GM12878 (cell line): ENCODE measurements around the gene ANTKMT. TPM values are rescaled to one million over a fixed set of nuclear protein-coding genes. Genes with fewer than 3 reads are reported as not detected.

Experiments
- CBFB ChIP-seq: IDR thresholded peaks from 2 replicates; pipeline ENCODE4 v1.6.1; 2016; ENCODE audit warnings: antibody characterized with exemption, low read depth
- CHD1 ChIP-seq: IDR thresholded peaks from 2 replicates; pipeline ENCODE4 v1.6.1; 2012; ENCODE audit warnings: low read depth, low read length, improper control_type of control experiment
- CHD4 ChIP-seq: fragments of 200-600 bp; sonication (generic); IDR thresholded peaks from 2 replicates; pipeline ENCODE4 v1.6.1; 2016; ENCODE audit warnings: mild to moderate bottlenecking
- DPF2 ChIP-seq: fragments of 450-650 bp; IDR thresholded peaks from 2 replicates; pipeline ENCODE4 v1.6.1; 2017; ENCODE audit warnings: mild to moderate bottlenecking
- EED ChIP-seq: sonication (generic); IDR thresholded peaks from 2 replicates; pipeline ENCODE4 v1.6.1; 2016; ENCODE audit warnings: antibody characterized with exemption, low read depth
- EZH2 ChIP-seq: IDR thresholded peaks from 2 replicates; pipeline ENCODE4 v1.6.1; 2012; ENCODE audit warnings: low read depth, mild to moderate bottlenecking, control low read depth, inconsistent platforms, low read length, borderline replicate concordance; ENCODE audit not compliant: control insufficient read depth
- HDAC2 ChIP-seq: fragments of 200-600 bp; sonication (generic); IDR thresholded peaks from 2 replicates; pipeline ENCODE4 v1.6.1; 2017
- HDAC6 ChIP-seq: fragments of 200-600 bp; sonication (generic); IDR thresholded peaks from one replicate; pipeline ENCODE4 v1.8.0; 2017; ENCODE audit warnings: antibody characterized with exemption; ENCODE audit not compliant: unreplicated experiment
- IKZF1 ChIP-seq: fragments of 450-650 bp; conservative IDR thresholded peaks from 2 replicates; pipeline ENCODE4 v1.6.1; 2017; ENCODE audit warnings: antibody characterized with exemption, mild to moderate bottlenecking
- KDM1A ChIP-seq: fragments of 200-600 bp; sonication (generic); IDR thresholded peaks from 2 replicates; pipeline ENCODE4 v1.6.1; 2016; ENCODE audit warnings: borderline replicate concordance
- MEF2A ChIP-seq: IDR thresholded peaks from 2 replicates; pipeline ENCODE4 v1.6.1; 2011; ENCODE audit warnings: low read depth, mild to moderate bottlenecking, low read length, moderate library complexity; ENCODE audit not compliant: insufficient read depth
- MTA3 ChIP-seq: IDR thresholded peaks from 2 replicates; pipeline ENCODE4 v1.6.1; 2012; ENCODE audit warnings: low read length, inconsistent platforms, borderline replicate concordance
- NFIC ChIP-seq: IDR thresholded peaks from 2 replicates; pipeline ENCODE4 v1.6.1; 2012; ENCODE audit warnings: low read depth, mild to moderate bottlenecking, inconsistent platforms, low read length, moderate library complexity
- NRF1 ChIP-seq: conservative IDR thresholded peaks from 2 replicates; pipeline ENCODE4 v1.6.1; 2011; ENCODE audit warnings: mild to moderate bottlenecking, low read depth, low read length, improper control_type of control experiment
- SMARCA5 ChIP-seq: fragments of 450-650 bp; IDR thresholded peaks from 2 replicates; pipeline ENCODE4 v1.6.1; 2017; ENCODE audit warnings: mild to moderate bottlenecking
- TAF1 ChIP-seq: IDR thresholded peaks from 2 replicates; pipeline ENCODE4 v1.6.1; 2011; ENCODE audit warnings: mild to moderate bottlenecking, low read depth, low read length, borderline replicate concordance
- TCF12 ChIP-seq: IDR thresholded peaks from 2 replicates; pipeline ENCODE4 v1.6.1; 2011; ENCODE audit warnings: low read depth, mild to moderate bottlenecking, low read length
- ZNF384 ChIP-seq: IDR thresholded peaks from 2 replicates; pipeline ENCODE4 v1.6.1; 2012; ENCODE audit warnings: low read depth, mild to moderate bottlenecking, low read length, improper control_type of control experiment, borderline replicate concordance
- ZNF622 ChIP-seq: fragments of 450-650 bp; IDR thresholded peaks from 2 replicates; pipeline ENCODE4 v1.6.1; 2017; ENCODE audit warnings: mild to moderate bottlenecking, inconsistent platforms
- ZSCAN29 ChIP-seq: fragments of 450-650 bp; IDR thresholded peaks from 2 replicates; pipeline ENCODE4 v1.6.1; 2017; ENCODE audit warnings: mild to moderate bottlenecking, moderate library complexity
- ZZZ3 ChIP-seq: IDR thresholded peaks from 2 replicates; pipeline ENCODE4 v1.6.1; 2011; ENCODE audit warnings: low read depth; ENCODE audit not compliant: control insufficient read depth, insufficient read length
- polyA plus RNA-seq, 11 experiments: library from polyadenylated mRNA; depleted of rRNA in 4 of 11; unstranded in 6 of 11; stranded (reverse) in 5 of 11; fragments of >200 nt; fragmentation: Nextera tagmentation in 4 of 11; fragmentation: Illumina TruSeq in 1 of 11; extraction: Ambion mirVana in 4 of 11; extraction: Trizol in 1 of 11; gene quantifications; 1 replicate in 1 of 11; 2 replicates in 10 of 11; pipeline versions ENCODE4 v1.2.1 to v1.2.3, GENCODE V29; 2011 to 2016; ENCODE audit warnings: inconsistent platforms in 2 of 11, missing spikeins in 2 of 11, low read depth in 1 of 11
- total RNA-seq, 4 experiments: library from RNA; depleted of rRNA in 3 of 4; stranded (reverse); fragments of >200 nt in 3 of 4; fragmentation: Illumina TruSeq in 1 of 4; extraction: Trizol in 1 of 4; gene quantifications; 2 replicates each; pipeline versions ENCODE4 v1.2.1 to v1.2.3, GENCODE V29; 2013 to 2021
- TF ChIP-seq, protein P1 (sequence below): fragments of 450-650 bp; IDR thresholded peaks from 2 replicates; pipeline ENCODE4 v1.6.1; 2018; ENCODE audit warnings: borderline replicate concordance, mild to moderate bottlenecking; ENCODE audit not compliant: partially characterized antibody
- TF ChIP-seq, protein P2 (sequence below): fragments of 450-650 bp; formaldehyde crosslinking; IDR thresholded peaks from 2 replicates; pipeline ENCODE4 v1.4.0; 2020; ENCODE audit warnings: mild to moderate bottlenecking, moderate library complexity
- TF ChIP-seq, protein P3 (sequence below): IDR thresholded peaks from 2 replicates; pipeline ENCODE4 v1.6.1; 2011; ENCODE audit warnings: low read depth, mild to moderate bottlenecking, low read length, moderate library complexity, borderline replicate concordance; ENCODE audit errors: extremely low read depth
- TF ChIP-seq, protein P4 (sequence below): fragments of 450-650 bp; IDR thresholded peaks from 2 replicates; pipeline ENCODE4 v1.6.1; 2016; ENCODE audit warnings: mild to moderate bottlenecking

Gene ANTKMT
- total and polyA plus RNA-seq, 10 of the 15 experiments (the other 5 are each of a cell fraction or from before 2014, with no cell fraction given): 0.58 to 60.5 (median 25.8) TPM

DNA sequence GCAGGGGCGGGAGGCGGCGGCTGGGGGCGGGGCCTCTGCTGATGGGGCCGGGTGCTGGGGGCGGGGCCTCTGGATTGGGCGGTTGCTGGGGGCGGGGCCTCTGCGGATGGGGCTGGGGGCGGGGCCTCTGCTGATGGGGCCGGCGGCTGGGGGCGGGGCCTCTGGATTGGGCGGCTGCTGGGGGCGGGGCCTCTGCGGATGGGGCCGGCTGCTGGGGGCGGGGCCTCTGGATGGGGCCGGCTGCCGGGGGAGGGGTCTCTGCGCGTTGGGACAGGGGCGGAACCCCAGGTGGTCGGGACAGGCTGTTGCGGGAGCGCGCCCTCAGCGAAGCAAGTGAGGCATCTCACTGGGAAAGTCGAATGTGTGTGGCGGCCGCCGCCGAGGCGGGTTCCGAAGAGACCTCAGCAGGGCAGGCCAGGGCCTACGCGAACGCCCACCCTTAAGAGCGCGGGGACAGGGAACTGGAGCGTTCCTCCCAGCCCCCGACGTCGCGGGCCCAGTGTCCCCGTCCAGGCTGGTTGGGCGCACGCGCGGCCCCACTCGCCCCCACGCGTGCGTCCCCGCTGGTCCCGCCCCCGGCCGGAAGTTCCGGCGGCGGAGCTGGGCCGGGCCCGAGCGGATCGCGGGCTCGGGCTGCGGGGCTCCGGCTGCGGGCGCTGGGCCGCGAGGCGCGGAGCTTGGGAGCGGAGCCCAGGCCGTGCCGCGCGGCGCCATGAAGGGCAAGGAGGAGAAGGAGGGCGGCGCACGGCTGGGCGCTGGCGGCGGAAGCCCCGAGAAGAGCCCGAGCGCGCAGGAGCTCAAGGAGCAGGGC lies 40.9 kb upstream of the ANTKMT start, which contains the start of gene STUB1 (continued):
- TF ChIP-seq, protein P1, sequence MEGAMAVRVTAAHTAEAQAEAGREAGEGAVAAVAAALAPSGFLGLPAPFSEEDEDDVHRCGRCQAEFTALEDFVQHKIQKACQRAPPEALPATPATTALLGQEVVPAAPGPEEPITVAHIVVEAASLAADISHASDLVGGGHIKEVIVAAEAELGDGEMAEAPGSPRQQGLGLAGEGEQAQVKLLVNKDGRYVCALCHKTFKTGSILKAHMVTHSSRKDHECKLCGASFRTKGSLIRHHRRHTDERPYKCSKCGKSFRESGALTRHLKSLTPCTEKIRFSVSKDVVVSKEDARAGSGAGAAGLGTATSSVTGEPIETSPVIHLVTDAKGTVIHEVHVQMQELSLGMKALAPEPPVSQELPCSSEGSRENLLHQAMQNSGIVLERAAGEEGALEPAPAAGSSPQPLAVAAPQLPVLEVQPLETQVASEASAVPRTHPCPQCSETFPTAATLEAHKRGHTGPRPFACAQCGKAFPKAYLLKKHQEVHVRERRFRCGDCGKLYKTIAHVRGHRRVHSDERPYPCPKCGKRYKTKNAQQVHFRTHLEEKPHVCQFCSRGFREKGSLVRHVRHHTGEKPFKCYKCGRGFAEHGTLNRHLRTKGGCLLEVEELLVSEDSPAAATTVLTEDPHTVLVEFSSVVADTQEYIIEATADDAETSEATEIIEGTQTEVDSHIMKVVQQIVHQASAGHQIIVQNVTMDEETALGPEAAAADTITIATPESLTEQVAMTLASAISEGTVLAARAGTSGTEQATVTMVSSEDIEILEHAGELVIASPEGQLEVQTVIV: no peak
- TF ChIP-seq HDAC2 (no peak), CHD1 (no peak), ZNF384 (no peak), NRF1 (peak; percentile 57), CBFB (no peak), DPF2 (peak; percentile 54), KDM1A (no peak), HDAC6 (no peak), ZSCAN29 (0 out of 2 replicates have a peak, but pooled peaks have one; percentile 18), IKZF1 (peak; percentile 96), EED (no peak), CHD4 (no peak), EZH2 (no peak), TCF12 (peak; percentile 28; the same call in 1 of the 2 replicates), MEF2A (no peak), NFIC (no peak), SMARCA5 (peak; percentile 99), ZZZ3 (no peak), ZNF622 (no peak), TAF1 (no peak; the same call in 1 of the 2 replicates), MTA3 (no peak)
- TF ChIP-seq, protein P2, sequence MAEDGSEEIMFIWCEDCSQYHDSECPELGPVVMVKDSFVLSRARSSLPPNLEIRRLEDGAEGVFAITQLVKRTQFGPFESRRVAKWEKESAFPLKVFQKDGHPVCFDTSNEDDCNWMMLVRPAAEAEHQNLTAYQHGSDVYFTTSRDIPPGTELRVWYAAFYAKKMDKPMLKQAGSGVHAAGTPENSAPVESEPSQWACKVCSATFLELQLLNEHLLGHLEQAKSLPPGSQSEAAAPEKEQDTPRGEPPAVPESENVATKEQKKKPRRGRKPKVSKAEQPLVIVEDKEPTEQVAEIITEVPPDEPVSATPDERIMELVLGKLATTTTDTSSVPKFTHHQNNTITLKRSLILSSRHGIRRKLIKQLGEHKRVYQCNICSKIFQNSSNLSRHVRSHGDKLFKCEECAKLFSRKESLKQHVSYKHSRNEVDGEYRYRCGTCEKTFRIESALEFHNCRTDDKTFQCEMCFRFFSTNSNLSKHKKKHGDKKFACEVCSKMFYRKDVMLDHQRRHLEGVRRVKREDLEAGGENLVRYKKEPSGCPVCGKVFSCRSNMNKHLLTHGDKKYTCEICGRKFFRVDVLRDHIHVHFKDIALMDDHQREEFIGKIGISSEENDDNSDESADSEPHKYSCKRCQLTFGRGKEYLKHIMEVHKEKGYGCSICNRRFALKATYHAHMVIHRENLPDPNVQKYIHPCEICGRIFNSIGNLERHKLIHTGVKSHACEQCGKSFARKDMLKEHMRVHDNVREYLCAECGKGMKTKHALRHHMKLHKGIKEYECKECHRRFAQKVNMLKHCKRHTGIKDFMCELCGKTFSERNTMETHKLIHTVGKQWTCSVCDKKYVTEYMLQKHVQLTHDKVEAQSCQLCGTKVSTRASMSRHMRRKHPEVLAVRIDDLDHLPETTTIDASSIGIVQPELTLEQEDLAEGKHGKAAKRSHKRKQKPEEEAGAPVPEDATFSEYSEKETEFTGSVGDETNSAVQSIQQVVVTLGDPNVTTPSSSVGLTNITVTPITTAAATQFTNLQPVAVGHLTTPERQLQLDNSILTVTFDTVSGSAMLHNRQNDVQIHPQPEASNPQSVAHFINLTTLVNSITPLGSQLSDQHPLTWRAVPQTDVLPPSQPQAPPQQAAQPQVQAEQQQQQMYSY (CRISPR knock-in tag): no peak
- TF ChIP-seq, protein P3, sequence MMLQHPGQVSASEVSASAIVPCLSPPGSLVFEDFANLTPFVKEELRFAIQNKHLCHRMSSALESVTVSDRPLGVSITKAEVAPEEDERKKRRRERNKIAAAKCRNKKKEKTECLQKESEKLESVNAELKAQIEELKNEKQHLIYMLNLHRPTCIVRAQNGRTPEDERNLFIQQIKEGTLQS: no peak
- TF ChIP-seq, protein P4, sequence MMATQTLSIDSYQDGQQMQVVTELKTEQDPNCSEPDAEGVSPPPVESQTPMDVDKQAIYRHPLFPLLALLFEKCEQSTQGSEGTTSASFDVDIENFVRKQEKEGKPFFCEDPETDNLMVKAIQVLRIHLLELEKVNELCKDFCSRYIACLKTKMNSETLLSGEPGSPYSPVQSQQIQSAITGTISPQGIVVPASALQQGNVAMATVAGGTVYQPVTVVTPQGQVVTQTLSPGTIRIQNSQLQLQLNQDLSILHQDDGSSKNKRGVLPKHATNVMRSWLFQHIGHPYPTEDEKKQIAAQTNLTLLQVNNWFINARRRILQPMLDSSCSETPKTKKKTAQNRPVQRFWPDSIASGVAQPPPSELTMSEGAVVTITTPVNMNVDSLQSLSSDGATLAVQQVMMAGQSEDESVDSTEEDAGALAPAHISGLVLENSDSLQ: peak; percentile 48
